Measurements from ENCODE around the gene CCR8. TPM values are rescaled to one million over a fixed set of nuclear protein-coding genes. Genes with fewer than 3 reads are reported as not detected.

CCR8 gene
- total RNA-seq, 1 experiment from 2014 or later = not detected

Other genes starting within 250 kb of the CCR8 start
- gene GORASP1, start 222.1 kb upstream of the CCR8 start, total RNA-seq (2014; rRNA removed; shearing (Covaris generic)) = 66.5 and 67.1 TPM in 2 replicates
- 1.6 and 2.1 TPM in 2 replicates for gene TTC21A, start 222.0 kb upstream of the CCR8 start, total RNA-seq (2014; rRNA removed; shearing (Covaris generic))
- gene CSRNP1, start 176.1 kb upstream of the CCR8 start, total RNA-seq (2014; rRNA removed; shearing (Covaris generic)) = 53.6 and 55.3 TPM in 2 replicates
- gene XIRP1, start 137.1 kb upstream of the CCR8 start, total RNA-seq (2014; rRNA removed; shearing (Covaris generic)) = not detected in 2 replicates
- gene CX3CR1, start 49.7 kb upstream of the CCR8 start, total RNA-seq (2014; rRNA removed; shearing (Covaris generic)) = not detected in 2 replicates
- gene SLC25A38, start 53.7 kb downstream of the CCR8 start, total RNA-seq (2014; rRNA removed; shearing (Covaris generic)) = 18.1 and 24.1 TPM in 2 replicates
- 1,278 and 1,405 TPM in 2 replicates for gene RPSA, start 77.0 kb downstream of the CCR8 start, total RNA-seq (2014; rRNA removed; shearing (Covaris generic))
- gene MOBP, start 138.0 kb downstream of the CCR8 start, total RNA-seq (2014; rRNA removed; shearing (Covaris generic)) = not detected in 2 replicates

All from HT-29 (cell line).